Endothelial cell of umbilical vein (primary cell): ENCODE results near the gene DLL3. TPM values are rescaled to one million over a fixed set of nuclear protein-coding genes. Genes with fewer than 3 reads are reported as not detected.

Experiments
- BruUV-seq: library from RNA; stranded (reverse); fragments of 400-500 nt; replicated peaks from 2 replicates; lab custom pipeline; 2021; lab: Mats Ljungman, UMichigan
- CTCF ChIA-PET: fragments of 300-600, 350-600 bp; sonication (Branson Sonifier 250); formaldehyde crosslinking; loops from one replicate; lab custom pipeline; 2021; ENCODE audit warnings: antibody characterized with exemption, inconsistent platforms; lab: Charles Lee
- POLR2A ChIA-PET: fragments of 300-600, 350-600 bp; sonication (Branson Sonifier 250); formaldehyde crosslinking; loops from one replicate; lab custom pipeline; 2021; ENCODE audit warnings: antibody characterized with exemption, inconsistent platforms; lab: Charles Lee
- DNase-seq: peaks from one replicate; pipeline ENCODE4 v3.0.0-alpha.2; 2011; ENCODE audit warnings: low read depth, low spot score
- FAIRE-seq: peaks from 2 replicates; lab custom pipeline; 2011; peaks lifted over from hg19 to GRCh38; lab: Jason Lieb, UNC
- H2AFZ ChIP-seq: 2 replicates; pipeline ENCODE4 v1.6.0; 2012; ENCODE audit warnings: low read depth, low read length, control low read depth, inconsistent platforms
- H3K27ac ChIP-seq: 2 replicates; pipeline ENCODE4 v1.5.1; 2011; ENCODE audit warnings: low read depth, mild to moderate bottlenecking, control low read depth, low read length, moderate library complexity; ENCODE audit not compliant: insufficient read depth
- H3K27me3 ChIP-seq, 2 experiments: 2 replicates each; pipeline versions ENCODE4 v1.6.0 to v1.6.1; 2011; ENCODE audit warnings: low read length in 2 of 2, mixed read lengths in 1 of 2; ENCODE audit not compliant: control insufficient read depth in 2 of 2, insufficient read depth in 2 of 2
- H3K36me3 ChIP-seq, 2 experiments: 2 replicates in 1 of 2; 3 replicates in 1 of 2; pipeline ENCODE4 v1.5.1; 2011; ENCODE audit warnings: low read length in 2 of 2, mild to moderate bottlenecking in 1 of 2, moderate library complexity in 1 of 2; ENCODE audit not compliant: control insufficient read depth in 2 of 2, insufficient read depth in 2 of 2; ENCODE audit errors: extremely low read depth in 1 of 2
- H3K4me1 ChIP-seq: 3 replicates; pipeline ENCODE4 v1.5.1; 2011; ENCODE audit warnings: mild to moderate bottlenecking, low read length; ENCODE audit not compliant: control insufficient read depth, insufficient read depth; ENCODE audit errors: extremely low read depth
- H3K4me2 ChIP-seq: 2 replicates; pipeline ENCODE4 v1.6.1; 2011; ENCODE audit warnings: low read length, control low read depth, mixed read lengths; ENCODE audit not compliant: insufficient read depth
- H3K4me3 ChIP-seq, 3 experiments: fragments of 200-600 bp in 1 of 3; sonication (generic), shearing (Covaris generic) in 1 of 3; replicated peaks in 1 of 3; 2 replicates each; pipeline ENCODE4 v1.5.1; 2011 to 2016; ENCODE audit warnings: control low read depth in 3 of 3, low read length in 3 of 3, mild to moderate bottlenecking in 2 of 3, inconsistent platforms in 1 of 3, low read depth in 1 of 3, moderate library complexity in 1 of 3; ENCODE audit not compliant: insufficient read depth in 1 of 3
- H3K79me2 ChIP-seq: 2 replicates; pipeline ENCODE4 v1.6.0; 2012; ENCODE audit warnings: low read length, inconsistent platforms; ENCODE audit not compliant: control insufficient read depth, insufficient read depth
- H3K9ac ChIP-seq: replicated peaks from 2 replicates; pipeline ENCODE3; 2011; ENCODE audit warnings: low read length, control low read depth; ENCODE audit not compliant: insufficient read depth; ENCODE audit errors: extremely low read depth
- H3K9me1 ChIP-seq: replicated peaks from 3 replicates; pipeline ENCODE4 v1.6.0; 2011; ENCODE audit warnings: mild to moderate bottlenecking, low read length; ENCODE audit not compliant: control insufficient read depth, insufficient read depth; ENCODE audit errors: extremely low read depth
- H3K9me3 ChIP-seq: replicated peaks from 2 replicates; pipeline ENCODE4 v1.5.1; 2012; ENCODE audit warnings: low read length, inconsistent platforms; ENCODE audit not compliant: control insufficient read depth, insufficient read depth
- H4K20me1 ChIP-seq: replicated peaks from 2 replicates; pipeline ENCODE3; 2011; ENCODE audit warnings: mild to moderate bottlenecking, low read length; ENCODE audit not compliant: control insufficient read depth, insufficient read depth; ENCODE audit errors: extremely low read depth
- EZH2 ChIP-seq: IDR thresholded peaks from 2 replicates; pipeline ENCODE4 v1.6.1; 2012; ENCODE audit warnings: borderline replicate concordance, low read depth, mild to moderate bottlenecking, moderate library complexity, low read length, inconsistent platforms; ENCODE audit not compliant: severe bottlenecking
- FOS ChIP-seq: IDR thresholded peaks from 2 replicates; pipeline ENCODE4 v1.6.1; 2011; ENCODE audit warnings: mild to moderate bottlenecking, low read length, moderate library complexity, borderline replicate concordance; ENCODE audit not compliant: insufficient read depth
- GATA2 ChIP-seq: IDR thresholded peaks from 2 replicates; pipeline ENCODE4 v1.7.0; 2011; ENCODE audit warnings: low read depth, mild to moderate bottlenecking, moderate library complexity, mixed read lengths, low read length; ENCODE audit not compliant: insufficient read length, insufficient read depth
- JUN ChIP-seq: IDR thresholded peaks from 2 replicates; pipeline ENCODE4 v1.6.1; 2011; ENCODE audit warnings: borderline replicate concordance, low read depth; ENCODE audit not compliant: insufficient read length, insufficient read depth
- MYC ChIP-seq: IDR thresholded peaks from one replicate; pipeline ENCODE4 v1.6.1; 2011; ENCODE audit warnings: mild to moderate bottlenecking, low read depth, low read length
- POLR2A ChIP-seq: IDR thresholded peaks from 2 replicates; pipeline ENCODE4 v1.6.1; 2012; ENCODE audit warnings: low read depth, mild to moderate bottlenecking, control low read depth, low read length
- POLR2AphosphoS5 ChIP-seq: IDR thresholded peaks from 2 replicates; pipeline ENCODE4 v1.6.1; 2012; ENCODE audit warnings: low read depth, mild to moderate bottlenecking, control low read depth, low read length, moderate library complexity; ENCODE audit not compliant: insufficient read depth
- dilution Hi-C: fragments of 300-500 bp; cut with MboI; formaldehyde crosslinking; loops from one replicate; pipeline ENCODE4 v1.15.0; 2019; ENCODE audit warnings: low sequenced_read_pairs; ENCODE audit not compliant: extremely low pct_ligation_motif_present
- intact Hi-C: fragments of 100-400 bp; cut with micrococcal nuclease; formaldehyde crosslinking; loops from one replicate; pipeline ENCODE4 v1.10.0; 2022
- polyA plus RNA-seq, 4 experiments: library from polyadenylated mRNA; depleted of rRNA in 3 of 4; stranded (reverse) in 3 of 4; unstranded in 1 of 4; fragments of >200 nt; gene quantifications; 2 replicates each; pipeline versions ENCODE4 v1.2.1 to v1.2.3, GENCODE V29; 2011 to 2012; ENCODE audit warnings: missing spikeins in 1 of 4
- total RNA-seq: library from RNA; stranded (reverse); gene quantifications from 2 replicates; pipeline ENCODE4 v1.2.3, GENCODE V29; 2021
- TF ChIP-seq, protein P1 (sequence below): IDR thresholded peaks from 2 replicates; pipeline ENCODE4 v1.6.1; 2011; ENCODE audit not compliant: insufficient read depth, insufficient read length
- TF ChIP-seq, protein P2 (sequence below), 2 donors: IDR thresholded peaks; 1 replicate in 1 of 2; 2 replicates in 1 of 2; pipeline ENCODE4 v1.5.1; 2011; ENCODE audit warnings: low read length in 2 of 2, mild to moderate bottlenecking in 2 of 2, moderate library complexity in 2 of 2, control low read depth in 1 of 2, inconsistent platforms in 1 of 2, low read depth in 1 of 2; ENCODE audit not compliant: insufficient read depth in 1 of 2; ENCODE audit errors: extremely low read depth in 1 of 2

Gene DLL3
- total and polyA plus RNA-seq, 2 donors (not counting 3 experiments of a cell fraction or from before 2014, with no cell fraction given), result 0.40 to 0.73 TPM

DNA sequence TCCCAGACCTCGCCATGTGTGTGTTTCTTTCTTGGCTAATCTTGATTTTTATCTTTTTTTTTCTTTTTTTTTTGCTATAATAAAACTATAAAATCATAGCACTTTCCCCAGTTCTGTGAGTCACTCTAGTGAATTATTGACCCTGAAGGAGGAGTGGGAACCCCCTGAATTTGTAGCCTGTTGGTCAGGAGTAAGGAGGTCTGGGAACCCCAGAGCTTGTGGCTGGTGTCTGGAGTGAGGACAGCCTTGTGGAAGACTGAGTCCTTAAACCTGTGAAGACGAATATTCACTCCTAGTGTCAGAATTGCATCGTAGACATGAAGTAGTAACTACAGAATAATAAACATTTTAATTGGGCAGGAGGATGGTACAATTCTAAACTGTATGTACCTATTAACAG lies 26.5 kb downstream of the DLL3 start:
- POLR2A ChIA-PET, result no interaction called here
- Histone ChIP-seq H3K27me3 (no peaks in the 10 kb centered on the region), H3K9ac (no peak overlapping the region), H3K4me1 (no peaks in the 10 kb centered on the region), H2AFZ (no peak overlapping the region), H3K79me2 (no peaks in the 10 kb centered on the region), H3K4me2 (no peak overlapping the region), H3K36me3 (no peaks in the 10 kb centered on the region), H3K4me3 (no peak overlapping the region), H4K20me1 (no peaks in the 10 kb centered on the region), H3K9me1 (no peaks in the 10 kb centered on the region), H3K9me3 (no peaks in the 10 kb centered on the region), H3K27ac (no peak overlapping the region)
- DNase-seq, result no peak
- CTCF ChIA-PET, result interaction anchor here (1.0 to 1.5 kb wide), 3 partner anchors 11 to 50 kb away, joined by 3 to 4 read pairs (median 3); no protein-coding TSS in a partner anchor
- intact Hi-C loops (no loop called here), dilution Hi-C loops (no loop called here)
- no TSS peak for BruUV-seq
- no peak for TF ChIP-seq FOS
- no peak for TF ChIP-seq POLR2AphosphoS5
- TF ChIP-seq GATA2, result no peak
- TF ChIP-seq EZH2, result no peak
- TF ChIP-seq, protein P1, sequence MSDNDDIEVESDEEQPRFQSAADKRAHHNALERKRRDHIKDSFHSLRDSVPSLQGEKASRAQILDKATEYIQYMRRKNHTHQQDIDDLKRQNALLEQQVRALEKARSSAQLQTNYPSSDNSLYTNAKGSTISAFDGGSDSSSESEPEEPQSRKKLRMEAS, result no peak
- no peak for TF ChIP-seq POLR2A
- no peak for TF ChIP-seq MYC
- TF ChIP-seq, protein P2, sequence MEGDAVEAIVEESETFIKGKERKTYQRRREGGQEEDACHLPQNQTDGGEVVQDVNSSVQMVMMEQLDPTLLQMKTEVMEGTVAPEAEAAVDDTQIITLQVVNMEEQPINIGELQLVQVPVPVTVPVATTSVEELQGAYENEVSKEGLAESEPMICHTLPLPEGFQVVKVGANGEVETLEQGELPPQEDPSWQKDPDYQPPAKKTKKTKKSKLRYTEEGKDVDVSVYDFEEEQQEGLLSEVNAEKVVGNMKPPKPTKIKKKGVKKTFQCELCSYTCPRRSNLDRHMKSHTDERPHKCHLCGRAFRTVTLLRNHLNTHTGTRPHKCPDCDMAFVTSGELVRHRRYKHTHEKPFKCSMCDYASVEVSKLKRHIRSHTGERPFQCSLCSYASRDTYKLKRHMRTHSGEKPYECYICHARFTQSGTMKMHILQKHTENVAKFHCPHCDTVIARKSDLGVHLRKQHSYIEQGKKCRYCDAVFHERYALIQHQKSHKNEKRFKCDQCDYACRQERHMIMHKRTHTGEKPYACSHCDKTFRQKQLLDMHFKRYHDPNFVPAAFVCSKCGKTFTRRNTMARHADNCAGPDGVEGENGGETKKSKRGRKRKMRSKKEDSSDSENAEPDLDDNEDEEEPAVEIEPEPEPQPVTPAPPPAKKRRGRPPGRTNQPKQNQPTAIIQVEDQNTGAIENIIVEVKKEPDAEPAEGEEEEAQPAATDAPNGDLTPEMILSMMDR (IDR thresholded peaks at IDR 0.05; ENCODE audit: extremely low read depth in 1 of 2, insufficient read depth in 1 of 2, low read depth in 1 of 2, low read length in 2 of 2), result no peak
- no peak for TF ChIP-seq JUN
- no peak for FAIRE-seq
